ENCODE measurements around the gene SARS1. TPM values are rescaled to one million over a fixed set of nuclear protein-coding genes. Genes with fewer than 3 reads are reported as not detected.
A peak's percentile ranks its signal among the peaks of the same experiment; 100 is the strongest.

The SARS1 gene
- total RNA-seq, 1 donor from 2014 or later: 194 TPM

DNA sequence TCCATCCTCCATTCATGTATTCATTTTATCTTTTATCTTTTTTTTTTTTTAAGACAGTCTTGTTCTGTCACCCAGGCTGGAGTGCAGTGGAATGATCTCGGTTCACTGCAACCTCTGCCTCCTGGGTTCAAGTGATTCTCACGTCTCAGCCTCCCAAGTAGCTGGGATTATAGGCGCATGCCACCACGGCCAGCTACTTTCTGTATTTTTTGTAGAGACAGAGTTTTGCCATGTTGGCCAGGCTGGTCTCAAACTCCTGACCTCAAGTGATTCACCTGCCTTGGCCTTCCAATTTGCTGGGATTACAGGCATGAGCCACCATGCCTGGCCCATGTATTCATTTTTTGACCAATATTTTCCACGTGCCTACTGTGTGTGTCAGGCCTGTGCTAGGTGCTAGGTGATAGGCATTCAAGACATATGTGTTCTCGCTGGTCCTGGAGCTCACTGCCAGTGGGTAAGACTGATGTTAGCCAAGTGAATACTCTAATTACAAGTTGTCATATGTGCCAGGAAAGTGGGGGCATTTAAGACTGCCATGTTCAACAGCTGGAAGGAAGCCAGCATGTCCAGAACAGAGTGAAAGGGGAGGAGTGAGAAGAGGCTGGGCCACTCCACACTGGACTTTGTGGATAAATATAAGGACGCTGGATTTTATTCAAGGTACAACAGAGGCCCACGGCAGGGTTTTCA is 30.3 kb downstream of the SARS1 start:
- H3K27ac ChIP-seq: no peak overlapping the region
- peak; percentile 8 for DNase-seq
- no peaks in the 10 kb centered on the region for H3K9me3 ChIP-seq
- H3K36me3 ChIP-seq: peaks cover 2% of the 10 kb centered on the region
- ATAC-seq: no peak
- intact Hi-C loops (cut with DNase I): no loop called here
- H3K27me3 ChIP-seq: no peaks in the 10 kb centered on the region
- H3K4me3 ChIP-seq: no peak overlapping the region
- TF ChIP-seq, protein P1, sequence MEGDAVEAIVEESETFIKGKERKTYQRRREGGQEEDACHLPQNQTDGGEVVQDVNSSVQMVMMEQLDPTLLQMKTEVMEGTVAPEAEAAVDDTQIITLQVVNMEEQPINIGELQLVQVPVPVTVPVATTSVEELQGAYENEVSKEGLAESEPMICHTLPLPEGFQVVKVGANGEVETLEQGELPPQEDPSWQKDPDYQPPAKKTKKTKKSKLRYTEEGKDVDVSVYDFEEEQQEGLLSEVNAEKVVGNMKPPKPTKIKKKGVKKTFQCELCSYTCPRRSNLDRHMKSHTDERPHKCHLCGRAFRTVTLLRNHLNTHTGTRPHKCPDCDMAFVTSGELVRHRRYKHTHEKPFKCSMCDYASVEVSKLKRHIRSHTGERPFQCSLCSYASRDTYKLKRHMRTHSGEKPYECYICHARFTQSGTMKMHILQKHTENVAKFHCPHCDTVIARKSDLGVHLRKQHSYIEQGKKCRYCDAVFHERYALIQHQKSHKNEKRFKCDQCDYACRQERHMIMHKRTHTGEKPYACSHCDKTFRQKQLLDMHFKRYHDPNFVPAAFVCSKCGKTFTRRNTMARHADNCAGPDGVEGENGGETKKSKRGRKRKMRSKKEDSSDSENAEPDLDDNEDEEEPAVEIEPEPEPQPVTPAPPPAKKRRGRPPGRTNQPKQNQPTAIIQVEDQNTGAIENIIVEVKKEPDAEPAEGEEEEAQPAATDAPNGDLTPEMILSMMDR (IDR thresholded peaks at IDR 0.05): no peak
- H3K4me1 ChIP-seq: peaks cover 16% of the 10 kb centered on the region

DNA sequence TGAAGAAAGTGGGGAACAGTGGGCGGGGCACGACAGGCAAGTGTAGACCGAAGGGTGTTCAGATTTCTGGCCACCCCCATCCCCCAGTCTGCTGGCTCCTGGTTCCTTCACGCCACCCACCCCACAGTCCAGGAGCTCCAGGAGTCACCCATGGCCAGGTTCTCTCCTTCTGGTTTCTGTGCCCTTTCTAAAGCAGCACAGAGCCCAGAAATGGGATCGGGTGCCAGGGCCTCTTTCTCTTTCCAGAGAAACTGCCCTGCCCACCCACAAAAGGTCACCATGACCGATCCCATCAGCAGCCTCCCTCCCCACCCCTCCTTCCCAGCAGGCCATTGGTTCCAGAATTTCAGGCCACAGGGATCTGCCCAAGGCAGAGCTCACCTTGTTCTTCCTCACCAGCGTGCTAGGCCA is 32.4 kb downstream of the SARS1 start:
- TF ChIP-seq, protein P1 (IDR thresholded peaks at IDR 0.05): no peak

DNA sequence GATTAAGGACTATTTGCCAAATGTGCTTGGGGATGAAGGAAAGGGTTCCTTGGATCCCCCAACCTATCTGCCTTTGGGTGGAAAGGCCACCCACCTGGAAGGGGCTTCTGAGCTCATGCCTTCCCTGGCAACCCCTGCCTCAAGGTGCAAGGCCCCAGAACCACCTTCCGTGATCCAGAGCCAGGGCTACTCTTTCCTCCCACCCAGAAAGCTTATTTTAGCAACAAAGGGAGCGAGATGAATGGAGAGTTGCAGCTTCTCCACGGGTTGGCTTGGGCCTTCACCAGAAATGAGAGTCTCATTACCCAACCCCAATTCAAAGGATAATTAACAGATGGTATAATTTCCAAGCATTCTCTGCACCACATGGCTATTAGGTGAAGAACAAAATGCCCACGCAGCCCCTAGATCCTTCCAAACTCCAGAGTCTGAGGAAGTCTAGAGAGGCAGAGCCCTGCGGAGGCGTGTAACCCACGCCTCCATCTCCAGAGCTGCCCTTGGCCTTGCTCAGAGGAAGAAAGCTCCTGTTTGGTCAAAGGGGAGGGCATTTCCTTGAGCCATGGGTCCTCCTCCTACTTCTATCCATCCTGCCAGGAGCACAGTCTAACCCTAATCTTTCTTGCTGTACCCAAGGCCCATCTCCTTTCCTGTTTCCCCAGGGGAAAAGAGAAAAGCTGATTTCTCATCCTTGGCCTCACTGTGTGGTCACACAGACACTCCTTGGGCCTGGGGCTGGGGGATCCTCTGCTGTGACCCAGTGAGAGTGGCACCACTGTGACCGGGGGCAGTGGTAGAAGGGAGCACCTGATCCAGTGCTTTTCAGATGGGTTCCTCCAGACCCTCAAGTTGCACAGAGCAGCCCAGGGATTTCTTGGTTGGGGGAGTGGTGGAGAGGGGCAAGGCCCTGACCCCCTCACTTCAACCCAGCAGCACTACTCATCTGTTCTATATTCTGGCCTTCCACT is 34.0 kb downstream of the SARS1 start:
- ATAC-seq: no peak
- intact Hi-C loops (cut with DNase I): no loop called here
- Histone ChIP-seq H3K4me3 (no peak overlapping the region), H3K27ac (no peak overlapping the region), H3K9me3 (no peaks in the 10 kb centered on the region), H3K36me3 (no peaks in the 10 kb centered on the region), H3K27me3 (no peaks in the 10 kb centered on the region), H3K4me1 (peaks cover 14% of the 10 kb centered on the region)
- TF ChIP-seq, protein P1 (IDR thresholded peaks at IDR 0.05): no peak
- peak; percentile 46 for DNase-seq

More for the DNA sequence above, 32.4 kb downstream of the SARS1 start:
- Histone ChIP-seq H3K9me3 (no peaks in the 10 kb centered on the region), H3K27me3 (no peaks in the 10 kb centered on the region), H3K36me3 (no peaks in the 10 kb centered on the region), H3K4me3 (no peak overlapping the region), H3K4me1 (peaks cover 18% of the 10 kb centered on the region), H3K27ac (no peak overlapping the region)
- DNase-seq (peak; percentile 44), ATAC-seq (no peak)
- intact Hi-C loops (cut with DNase I): no loop called here

DNA sequence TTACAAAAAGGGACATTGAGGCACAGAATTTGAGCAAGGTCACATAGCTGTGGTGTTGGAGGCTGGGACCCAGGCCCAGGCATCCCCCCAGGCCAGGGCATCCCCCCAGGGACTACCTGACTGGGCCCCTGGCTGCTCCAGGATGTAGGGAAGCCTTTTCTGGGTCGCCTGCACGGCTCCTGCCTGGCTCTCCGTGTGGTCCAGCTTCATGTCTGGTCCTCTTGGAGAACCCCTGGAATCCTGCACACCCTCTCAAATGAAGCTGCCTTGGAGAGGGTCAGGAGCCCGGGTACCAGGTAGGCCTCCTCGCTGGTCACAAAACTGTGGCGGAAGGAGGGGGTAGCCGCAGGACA is 34.7 kb downstream of the SARS1 start:
- ATAC-seq: no peak
- TF ChIP-seq, protein P1 (IDR thresholded peaks at IDR 0.05): no peak
- intact Hi-C loops (cut with DNase I): no loop called here
- Histone ChIP-seq H3K4me3 (no peak overlapping the region), H3K4me1 (peaks cover 14% of the 10 kb centered on the region), H3K27me3 (no peaks in the 10 kb centered on the region), H3K27ac (no peak overlapping the region), H3K36me3 (no peaks in the 10 kb centered on the region), H3K9me3 (no peaks in the 10 kb centered on the region)
- DNase-seq: peak; percentile 48

DNA sequence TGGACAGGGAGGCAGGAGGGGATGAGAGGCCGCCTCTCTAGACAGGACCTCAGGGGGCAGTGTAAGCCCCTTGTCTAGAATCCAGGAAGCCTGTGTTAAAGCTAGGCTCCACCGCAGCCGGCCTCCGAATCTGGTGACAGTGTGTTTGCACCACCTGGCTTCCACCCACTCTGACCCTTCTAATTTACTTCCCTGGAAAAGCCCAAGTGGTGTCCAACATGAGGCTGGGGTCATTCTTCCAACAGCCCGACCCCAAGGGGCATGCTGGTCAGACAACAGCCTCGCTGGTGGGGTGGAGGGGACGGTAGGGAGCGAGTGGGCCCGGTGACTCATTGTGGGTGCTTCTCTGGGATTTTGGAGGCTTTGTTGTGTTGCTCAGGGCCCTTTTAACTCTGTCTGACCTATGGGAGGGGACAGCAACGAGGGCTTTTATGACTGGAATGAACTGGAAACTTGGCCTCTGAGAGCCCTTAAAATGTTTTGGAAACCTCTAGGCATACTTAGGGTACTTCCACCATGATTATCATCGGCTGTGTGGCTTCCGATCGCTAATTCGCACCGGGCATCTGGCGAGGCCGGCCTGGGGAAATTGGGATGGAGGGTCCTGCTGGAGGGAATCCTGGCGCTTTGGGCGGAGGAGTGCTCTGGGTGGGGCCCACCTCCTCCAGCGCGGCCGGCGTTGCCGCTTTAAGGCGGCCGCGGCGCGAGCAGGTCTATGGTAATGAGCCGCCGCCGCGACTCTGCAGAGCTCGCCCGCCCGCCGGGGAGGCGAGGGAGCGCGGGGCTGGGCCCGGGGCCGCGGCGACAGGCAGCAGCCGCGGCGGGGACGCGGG is 35.3 kb downstream of the SARS1 start, which contains the start of gene CELSR2:
Gene CELSR2, plus strand, starts transcription at position 743 of the 833 bp plus-strand sequence. CDS start 541 bp downstream, outside the sequence.
- ATAC-seq (peak; percentile 84), DNase-seq (peak; percentile 85)

More for the DNA sequence above, 35.3 kb downstream of the SARS1 start, which contains the start of gene CELSR2:
- intact Hi-C loops (cut with DNase I): no loop called here
- Histone ChIP-seq H3K9me3 (no peaks in the 10 kb centered on the region), H3K27me3 (no peaks in the 10 kb centered on the region), H3K4me1 (peaks cover 15% of the 10 kb centered on the region), H3K4me3 (peak within 1 kb of the TSS; percentile 50), H3K27ac (no peak within 1 kb of the TSS), H3K36me3 (no peaks in the 10 kb centered on the region)
- TF ChIP-seq, protein P1 (IDR thresholded peaks at IDR 0.05): no peak
